ENCODE results near the gene HEPACAM2. TPM values are rescaled to one million over a fixed set of nuclear protein-coding genes. Genes with fewer than 3 reads are reported as not detected.

Gene HEPACAM2
- polyA plus RNA-seq (2013), result 0.05 TPM

GRCh38 chr7:93226310-93226709 lies at the start of gene HEPACAM2:
Gene HEPACAM2, minus strand, starts transcription at chr7:93226469.
- Histone ChIP-seq H3K9me3 (ENCODE audit: control extremely low read depth in 1 of 5, control insufficient read depth in 4 of 5, insufficient read depth in 2 of 5, low read depth in 1 of 5, low read length in 4 of 5) (no peaks in the 10 kb centered on the region), H3K27ac (ENCODE audit: insufficient read depth in 1 of 2, low read depth in 1 of 2, low read length in 2 of 2, poor library complexity in 1 of 2, severe bottlenecking in 2 of 2) (no peak within 1 kb of the TSS), H3K4me3 (ENCODE audit: control insufficient read depth in 1 of 7, extremely low read depth in 1 of 7, insufficient read depth in 4 of 7, low read depth in 2 of 7, low read length in 6 of 7) (no peak within 1 kb of the TSS), H3K36me3 (ENCODE audit: control insufficient read depth in 4 of 4, insufficient read depth in 4 of 4, low read length in 3 of 4) (no peaks in the 10 kb centered on the region), H3K27me3 (replicated peaks in 2 of 5; ENCODE audit: control insufficient read depth in 4 of 5, insufficient read depth in 5 of 5, low read length in 4 of 5) (no peaks in the 10 kb centered on the region), H3K4me1 (ENCODE audit: control extremely low read depth in 1 of 4, control insufficient read depth in 4 of 4, insufficient read depth in 4 of 4, low read length in 3 of 4) (peaks cover 0 to 3% (median 2%) of the 10 kb centered on the region in 4 experiments)
- CTCF ChIA-PET, result interaction anchor here (1.0 to 5.6 kb wide), 4 partner anchors 8 to 47 kb away, joined by 3 to 24 read pairs (median 4); no protein-coding TSS in a partner anchor
- POLR2A ChIA-PET, result no interaction called here
- 86% methylated on average over 2 of the region's 2 CpGs for WGBS (ENCODE audit: insufficient coverage)
- DNase-seq, result no peak

GRCh38 chr7:93265220-93265619 lies 39.0 kb upstream of the HEPACAM2 start:
- Histone ChIP-seq H3K27ac (ENCODE audit: insufficient read depth in 1 of 2, low read depth in 1 of 2, low read length in 2 of 2, poor library complexity in 1 of 2, severe bottlenecking in 2 of 2) (no peak overlapping the region), H3K4me1 (ENCODE audit: control extremely low read depth in 1 of 4, control insufficient read depth in 4 of 4, insufficient read depth in 4 of 4, low read length in 3 of 4) (no peaks in the 10 kb centered on the region), H3K36me3 (ENCODE audit: control insufficient read depth in 4 of 4, insufficient read depth in 4 of 4, low read length in 3 of 4) (peaks cover 0 to 6% (median 3%) of the 10 kb centered on the region in 4 experiments), H3K9me3 (ENCODE audit: control extremely low read depth in 1 of 5, control insufficient read depth in 4 of 5, insufficient read depth in 2 of 5, low read depth in 1 of 5, low read length in 4 of 5) (no peaks in the 10 kb centered on the region), H3K4me3 (ENCODE audit: control insufficient read depth in 1 of 7, extremely low read depth in 1 of 7, insufficient read depth in 4 of 7, low read depth in 2 of 7, low read length in 6 of 7) (no peak overlapping the region), H3K27me3 (replicated peaks in 2 of 5; ENCODE audit: control insufficient read depth in 4 of 5, insufficient read depth in 5 of 5, low read length in 4 of 5) (no peaks in the 10 kb centered on the region)
- ChIA-PET CTCF (interaction anchor here (1.0 to 1.1 kb wide), 2 partner anchors 18 to 19 kb away, joined by 3 read pairs; no protein-coding TSS in a partner anchor), POLR2A (interaction anchor here (0.6 kb wide), 1 partner anchor 18 kb away, joined by 3 read pairs; no protein-coding TSS in a partner anchor)
- 93% methylated on average over 2 of the region's 4 CpGs for WGBS (ENCODE audit: insufficient coverage)
- no peak for DNase-seq

GRCh38 chr7:93262535-93262934 lies 36.3 kb upstream of the HEPACAM2 start:
- Histone ChIP-seq H3K9me3 (ENCODE audit: control extremely low read depth in 1 of 5, control insufficient read depth in 4 of 5, insufficient read depth in 2 of 5, low read depth in 1 of 5, low read length in 4 of 5) (no peaks in the 10 kb centered on the region), H3K27me3 (replicated peaks in 2 of 5; ENCODE audit: control insufficient read depth in 4 of 5, insufficient read depth in 5 of 5, low read length in 4 of 5) (no peaks in the 10 kb centered on the region), H3K4me1 (ENCODE audit: control extremely low read depth in 1 of 4, control insufficient read depth in 4 of 4, insufficient read depth in 4 of 4, low read length in 3 of 4) (no peaks in the 10 kb centered on the region), H3K27ac (ENCODE audit: insufficient read depth in 1 of 2, low read depth in 1 of 2, low read length in 2 of 2, poor library complexity in 1 of 2, severe bottlenecking in 2 of 2) (no peak overlapping the region), H3K36me3 (ENCODE audit: control insufficient read depth in 4 of 4, insufficient read depth in 4 of 4, low read length in 3 of 4) (peaks cover 0 to 8% (median 4%) of the 10 kb centered on the region in 4 experiments), H3K4me3 (ENCODE audit: control insufficient read depth in 1 of 7, extremely low read depth in 1 of 7, insufficient read depth in 4 of 7, low read depth in 2 of 7, low read length in 6 of 7) (no peak overlapping the region)
- WGBS (ENCODE audit: insufficient coverage), result 100% methylated on average over 1 of the region's 1 CpG
- DNase-seq, result no peak
- ChIA-PET CTCF (no interaction called here), POLR2A (no interaction called here)

GRCh38 chr7:93258661-93259060 lies 32.4 kb upstream of the HEPACAM2 start:
- Histone ChIP-seq H3K9me3 (ENCODE audit: control extremely low read depth in 1 of 5, control insufficient read depth in 4 of 5, insufficient read depth in 2 of 5, low read depth in 1 of 5, low read length in 4 of 5) (no peaks in the 10 kb centered on the region), H3K4me1 (ENCODE audit: control extremely low read depth in 1 of 4, control insufficient read depth in 4 of 4, insufficient read depth in 4 of 4, low read length in 3 of 4) (no peaks in the 10 kb centered on the region), H3K27ac (ENCODE audit: insufficient read depth in 1 of 2, low read depth in 1 of 2, low read length in 2 of 2, poor library complexity in 1 of 2, severe bottlenecking in 2 of 2) (no peak overlapping the region), H3K27me3 (replicated peaks in 2 of 5; ENCODE audit: control insufficient read depth in 4 of 5, insufficient read depth in 5 of 5, low read length in 4 of 5) (no peaks in the 10 kb centered on the region), H3K36me3 (ENCODE audit: control insufficient read depth in 4 of 4, insufficient read depth in 4 of 4, low read length in 3 of 4) (peaks cover 3 to 12% (median 6%) of the 10 kb centered on the region in 4 experiments), H3K4me3 (ENCODE audit: control insufficient read depth in 1 of 7, extremely low read depth in 1 of 7, insufficient read depth in 4 of 7, low read depth in 2 of 7, low read length in 6 of 7) (no peak overlapping the region)
- ChIA-PET CTCF (interaction anchor here (1.4 kb wide), 1 partner anchor 13 kb away, joined by 3 read pairs; no protein-coding TSS in a partner anchor), POLR2A (no interaction called here)
- DNase-seq, result no peak

- no peak overlapping the region for H3K4me3 ChIP-seq (ENCODE audit: control insufficient read depth in 1 of 7, extremely low read depth in 1 of 7, insufficient read depth in 4 of 7, low read depth in 2 of 7, low read length in 6 of 7)
- ChIA-PET CTCF (interaction anchor here (1.0 kb wide), 1 partner anchor 466 kb away, joined by 3 read pairs; no protein-coding TSS in a partner anchor), POLR2A (no interaction called here)
- peaks cover 0 to 2% (median 0%) of the 10 kb centered on the region in 4 experiments for H3K4me1 ChIP-seq (ENCODE audit: control extremely low read depth in 1 of 4, control insufficient read depth in 4 of 4, insufficient read depth in 4 of 4, low read length in 3 of 4)
- no peaks in the 10 kb centered on the region for H3K27me3 ChIP-seq (replicated peaks in 2 of 5; ENCODE audit: control insufficient read depth in 4 of 5, insufficient read depth in 5 of 5, low read length in 4 of 5)
- no peak for DNase-seq
- peaks cover 0 to 9% (median 2%) of the 10 kb centered on the region in 4 experiments for H3K36me3 ChIP-seq (ENCODE audit: control insufficient read depth in 4 of 4, insufficient read depth in 4 of 4, low read length in 3 of 4)
- WGBS (ENCODE audit: insufficient coverage), result 100% methylated on average over 1 of the region's 5 CpGs
- H3K9me3 ChIP-seq (ENCODE audit: control extremely low read depth in 1 of 5, control insufficient read depth in 4 of 5, insufficient read depth in 2 of 5, low read depth in 1 of 5, low read length in 4 of 5), result no peaks in the 10 kb centered on the region
- no peak overlapping the region for H3K27ac ChIP-seq (ENCODE audit: insufficient read depth in 1 of 2, low read depth in 1 of 2, low read length in 2 of 2, poor library complexity in 1 of 2, severe bottlenecking in 2 of 2)
Observed at GRCh38 chr7:93249491-93250148, 23.4 kb upstream of the HEPACAM2 start.

- H3K4me1 ChIP-seq (ENCODE audit: control extremely low read depth in 1 of 4, control insufficient read depth in 4 of 4, insufficient read depth in 4 of 4, low read length in 3 of 4), result peaks cover 0 to 2% (median 0%) of the 10 kb centered on the region in 4 experiments
- no peak overlapping the region for H3K27ac ChIP-seq (ENCODE audit: insufficient read depth in 1 of 2, low read depth in 1 of 2, low read length in 2 of 2, poor library complexity in 1 of 2, severe bottlenecking in 2 of 2)
- H3K9me3 ChIP-seq (ENCODE audit: control extremely low read depth in 1 of 5, control insufficient read depth in 4 of 5, insufficient read depth in 2 of 5, low read depth in 1 of 5, low read length in 4 of 5), result no peaks in the 10 kb centered on the region
- peak overlapping the region in 1 of 7 experiments; percentile 1 for H3K4me3 ChIP-seq (ENCODE audit: control insufficient read depth in 1 of 7, extremely low read depth in 1 of 7, insufficient read depth in 4 of 7, low read depth in 2 of 7, low read length in 6 of 7)
- H3K36me3 ChIP-seq (ENCODE audit: control insufficient read depth in 4 of 4, insufficient read depth in 4 of 4, low read length in 3 of 4), result peaks cover 0 to 4% (median 3%) of the 10 kb centered on the region in 4 experiments
- ChIA-PET CTCF (interaction anchor here (0.6 to 4.6 kb wide), 17 partner anchors 9 to 1792 kb away, joined by 3 to 33 read pairs (median 3); partner anchors contain the start of gene VPS50), POLR2A (no interaction called here)
- DNase-seq, result peak; percentile 36 to 61 (median 52)
- H3K27me3 ChIP-seq (replicated peaks in 2 of 5; ENCODE audit: control insufficient read depth in 4 of 5, insufficient read depth in 5 of 5, low read length in 4 of 5), result no peaks in the 10 kb centered on the region
- no CpG with 5 or more reads among the region's 9 CpGs for WGBS (ENCODE audit: insufficient coverage)
Observed at GRCh38 chr7:93245525-93246432, 19.5 kb upstream of the HEPACAM2 start.

Data from common myeloid progenitor, CD34-positive (primary cell).